Stimulated activated memory B cell treated with anti-CD40 and anti-IgM and Interleukin-4, amounts not matched to agents 10 μg/mL and 1 μg/mL and 100 μg/mL, for 72 hours (primary cell): ENCODE data around the gene KIF12.

ENCODE experiments used
- ATAC-seq: fragments of 150-1000 bp; cut with Tn5 transposase; 2 replicates; pipeline ENCODE4 v1.10.0; 2021
- H3K27ac Mint-ChIP-seq: one replicate; pipeline ENCODE4 v1.8.0; 2022; ENCODE audit warnings: mild to moderate bottlenecking, mixed read lengths
- H3K27me3 Mint-ChIP-seq: one replicate; pipeline ENCODE4 v1.8.0; 2022; ENCODE audit warnings: mixed read lengths
- H3K36me3 Mint-ChIP-seq: one replicate; pipeline ENCODE4 v1.8.0; 2022; ENCODE audit warnings: mixed read lengths
- H3K4me1 Mint-ChIP-seq: one replicate; pipeline ENCODE4 v1.8.0; 2022; ENCODE audit warnings: mixed read lengths
- H3K4me3 Mint-ChIP-seq: one replicate; pipeline ENCODE4 v1.8.0; 2022; ENCODE audit warnings: mild to moderate bottlenecking, moderate library complexity, mixed read lengths
- H3K9me3 Mint-ChIP-seq: one replicate; pipeline ENCODE4 v1.8.0; 2022; ENCODE audit warnings: mixed read lengths

Gene KIF12

GRCh38 chr9:114075602-114076001 lies 23.5 kb downstream of the KIF12 start:
- Mint-ChIP-seq H3K27me3 (peaks cover 37% of the 10 kb centered on the region), H3K9me3 (peaks cover 3% of the 10 kb centered on the region), H3K27ac (no peak overlapping the region), H3K36me3 (no peaks in the 10 kb centered on the region), H3K4me3 (no peak overlapping the region), H3K4me1 (no peaks in the 10 kb centered on the region)
- ATAC-seq: no peak

DNA sequence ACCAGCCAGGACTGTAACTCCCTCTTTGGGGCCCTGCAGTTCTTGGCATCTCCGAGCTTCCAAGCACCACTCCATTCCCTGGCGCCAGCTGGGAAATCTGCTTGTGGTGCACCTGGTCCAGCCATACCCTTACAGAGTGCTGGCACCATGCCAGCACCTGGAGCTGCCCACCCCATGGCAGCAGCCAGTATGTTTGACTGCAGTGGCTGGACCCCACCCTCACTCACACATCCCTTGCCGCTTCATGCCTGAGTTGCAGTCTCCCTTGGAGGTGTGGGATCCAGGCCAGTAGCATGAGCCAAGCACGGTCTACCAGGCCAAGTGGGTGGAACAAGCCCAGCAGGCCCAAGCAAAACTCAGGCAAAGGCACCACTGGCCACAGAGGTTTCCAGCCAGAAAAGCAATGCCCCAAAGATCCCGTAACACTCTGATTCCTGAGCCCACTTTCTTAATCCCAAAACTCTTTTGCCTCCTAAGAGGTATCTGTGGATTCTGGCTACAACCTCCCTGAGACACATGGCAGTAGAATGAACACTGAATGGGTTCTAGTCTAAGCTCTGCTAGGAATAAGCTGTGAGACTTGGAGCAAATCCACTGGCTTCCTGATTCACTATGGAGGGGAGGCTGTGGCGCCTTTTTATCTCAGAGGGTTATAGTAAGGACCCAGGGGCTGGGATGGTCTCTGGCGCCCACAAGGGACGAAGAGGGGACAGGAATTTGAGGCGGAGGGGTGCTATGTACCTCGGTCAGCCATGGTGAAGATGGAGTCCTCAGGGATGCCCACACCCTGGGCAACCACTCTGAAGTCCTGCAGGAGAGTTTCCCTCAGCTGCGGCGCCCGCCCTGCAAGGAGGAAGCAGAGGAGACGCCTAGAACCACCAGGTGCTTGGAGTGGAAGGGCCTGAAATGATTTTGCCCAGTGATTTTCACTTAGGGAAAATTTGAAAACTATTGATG lies 26.6 kb downstream of the KIF12 start:
- no peaks in the 10 kb centered on the region for H3K36me3 Mint-ChIP-seq

GRCh38 chr9:114071197-114071795 lies 27.8 kb downstream of the KIF12 start:
- Mint-ChIP-seq H3K27me3 (peaks cover 26% of the 10 kb centered on the region), H3K9me3 (peaks cover 3% of the 10 kb centered on the region), H3K4me1 (no peaks in the 10 kb centered on the region), H3K36me3 (no peaks in the 10 kb centered on the region), H3K4me3 (no peak overlapping the region), H3K27ac (no peak overlapping the region)
- ATAC-seq: no peak

More for the DNA sequence above, 26.6 kb downstream of the KIF12 start:
- H3K4me1 Mint-ChIP-seq: no peaks in the 10 kb centered on the region
- H3K27me3 Mint-ChIP-seq: peaks cover 33% of the 10 kb centered on the region
- no peak for ATAC-seq
- H3K27ac Mint-ChIP-seq: no peak overlapping the region
- H3K4me3 Mint-ChIP-seq: no peak overlapping the region
- peaks cover 3% of the 10 kb centered on the region for H3K9me3 Mint-ChIP-seq

GRCh38 chr9:114070188-114071103 lies 28.6 kb downstream of the KIF12 start:
- ATAC-seq: peak; percentile 17
- Mint-ChIP-seq H3K9me3 (peaks cover 3% of the 10 kb centered on the region), H3K27me3 (peaks cover 22% of the 10 kb centered on the region), H3K36me3 (no peaks in the 10 kb centered on the region), H3K27ac (no peak overlapping the region), H3K4me3 (no peak overlapping the region), H3K4me1 (no peaks in the 10 kb centered on the region)

DNA sequence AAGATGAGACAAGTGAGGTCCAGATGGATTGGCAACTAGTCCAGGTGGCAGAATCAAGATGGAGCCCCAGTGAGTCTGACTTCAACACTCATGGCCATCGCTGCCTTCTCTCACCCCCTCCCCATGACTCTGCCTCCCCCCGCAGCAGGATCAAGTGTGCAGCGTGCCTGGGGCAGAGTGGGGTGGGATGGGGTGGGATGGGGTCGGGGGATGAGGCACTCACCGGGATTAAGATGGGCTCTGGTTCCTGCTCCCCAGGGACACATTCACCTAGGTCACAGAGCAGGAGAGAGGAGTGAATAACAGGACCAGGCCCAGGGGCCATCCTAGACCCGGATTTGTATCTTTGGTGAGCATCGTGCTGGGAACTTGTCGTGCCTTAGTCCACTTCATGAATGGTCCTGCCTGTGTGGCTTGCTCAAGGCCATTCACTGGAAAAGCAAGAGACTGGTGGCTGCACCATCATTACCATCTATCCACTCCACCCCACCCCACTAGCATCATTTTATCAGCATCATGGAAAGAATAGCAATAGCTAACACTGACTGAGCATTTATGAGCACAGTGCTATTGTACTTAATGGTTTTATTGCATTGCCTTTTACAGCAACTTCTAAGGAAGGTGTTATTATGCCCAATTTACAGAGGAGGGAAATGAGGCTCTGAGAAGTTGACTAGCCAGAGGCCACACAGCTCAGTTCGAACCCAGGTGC lies 29.5 kb downstream of the KIF12 start:
- no peak for ATAC-seq
- Mint-ChIP-seq H3K9me3 (peaks cover 3% of the 10 kb centered on the region), H3K4me1 (no peaks in the 10 kb centered on the region), H3K36me3 (no peaks in the 10 kb centered on the region), H3K4me3 (no peak overlapping the region), H3K27me3 (peaks cover 17% of the 10 kb centered on the region), H3K27ac (no peak overlapping the region)

DNA sequence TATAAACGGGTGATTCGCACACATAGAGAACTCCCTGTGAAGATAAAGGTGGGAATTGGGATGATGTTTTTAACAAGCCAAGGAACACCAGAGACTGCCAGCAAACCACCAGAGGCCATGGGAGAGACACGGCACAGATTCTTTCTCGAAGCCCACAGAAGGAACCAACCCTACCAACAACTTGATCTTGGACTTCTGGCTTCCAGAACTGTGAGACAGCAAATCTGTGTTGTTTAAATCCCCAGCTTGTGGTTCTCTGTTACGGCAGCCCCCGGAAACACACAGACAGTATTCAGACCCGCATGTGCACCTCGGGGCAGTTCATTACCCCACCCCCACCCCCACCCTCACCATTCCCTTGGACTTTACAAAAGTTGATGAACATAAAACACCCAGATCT lies 33.8 kb downstream of the KIF12 start:
- Mint-ChIP-seq H3K4me3 (no peak overlapping the region), H3K4me1 (no peaks in the 10 kb centered on the region), H3K27me3 (peaks cover 47% of the 10 kb centered on the region), H3K27ac (no peak overlapping the region), H3K36me3 (no peaks in the 10 kb centered on the region), H3K9me3 (no peaks in the 10 kb centered on the region)
- ATAC-seq: no peak

DNA sequence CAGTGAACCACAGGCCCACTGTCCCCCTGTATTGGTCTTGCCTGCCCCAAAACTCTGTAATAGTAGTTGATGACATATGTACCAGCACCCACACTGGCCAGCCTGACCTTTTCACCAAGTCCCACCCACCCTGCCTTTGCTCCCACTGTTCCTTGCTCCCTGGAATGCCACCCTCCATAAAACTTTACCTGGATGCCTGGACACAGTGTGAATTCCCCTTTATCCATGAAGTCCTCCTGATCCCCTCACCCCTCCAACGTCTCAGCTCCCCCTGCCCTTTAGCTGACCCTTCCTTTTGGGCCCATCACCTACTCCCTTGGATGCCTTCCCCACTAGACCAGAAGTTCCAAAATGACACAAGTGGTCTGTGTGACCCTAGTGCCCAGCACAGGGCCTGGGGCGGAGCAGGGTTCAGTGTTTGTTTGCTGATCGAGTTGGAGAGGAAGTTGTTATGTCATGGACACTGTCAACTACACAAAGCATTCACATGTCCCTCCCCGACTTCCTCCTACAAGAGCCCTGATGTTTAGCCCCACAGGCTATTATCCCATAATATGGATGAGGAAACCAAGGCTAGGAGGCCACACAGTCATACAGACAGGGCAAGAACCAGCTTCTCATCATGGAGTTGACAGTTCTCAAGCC lies 37.1 kb downstream of the KIF12 start:
- no peaks in the 10 kb centered on the region for H3K4me1 Mint-ChIP-seq
- no peak for ATAC-seq
- no peaks in the 10 kb centered on the region for H3K9me3 Mint-ChIP-seq
- H3K27me3 Mint-ChIP-seq: peaks cover 53% of the 10 kb centered on the region
- no peak overlapping the region for H3K4me3 Mint-ChIP-seq
- H3K27ac Mint-ChIP-seq: no peak overlapping the region
- H3K36me3 Mint-ChIP-seq: no peaks in the 10 kb centered on the region

GRCh38 chr9:114061292-114061691 lies 37.8 kb downstream of the KIF12 start:
- peaks cover 49% of the 10 kb centered on the region for H3K27me3 Mint-ChIP-seq
- no peaks in the 10 kb centered on the region for H3K4me1 Mint-ChIP-seq
- H3K36me3 Mint-ChIP-seq: no peaks in the 10 kb centered on the region
- no peak for ATAC-seq
- no peaks in the 10 kb centered on the region for H3K9me3 Mint-ChIP-seq
- H3K27ac Mint-ChIP-seq: no peak overlapping the region
- no peak overlapping the region for H3K4me3 Mint-ChIP-seq

DNA sequence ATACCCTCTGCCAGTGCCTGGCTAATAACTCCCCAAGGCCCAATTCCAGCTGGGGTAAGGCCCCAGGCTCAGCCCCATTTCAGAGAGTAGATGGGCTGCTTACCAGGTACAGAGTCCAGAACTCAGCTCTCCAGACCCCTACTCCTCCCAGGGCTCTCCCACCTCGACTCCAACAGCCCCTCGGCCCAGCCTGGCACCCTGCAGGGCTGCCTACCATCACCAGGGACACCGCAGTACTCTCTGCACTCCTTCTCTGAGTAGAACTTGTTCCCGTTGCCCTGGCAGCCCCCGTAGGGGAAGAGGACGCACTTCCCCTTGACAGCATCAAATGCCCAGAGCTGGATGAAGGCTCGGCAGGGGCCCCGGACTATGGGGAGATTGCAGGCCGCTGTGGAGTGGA lies 38.4 kb downstream of the KIF12 start:
- Mint-ChIP-seq H3K9me3 (no peaks in the 10 kb centered on the region), H3K4me3 (no peak overlapping the region), H3K27me3 (peaks cover 44% of the 10 kb centered on the region), H3K27ac (no peak overlapping the region), H3K4me1 (no peaks in the 10 kb centered on the region), H3K36me3 (no peaks in the 10 kb centered on the region)
- ATAC-seq: no peak

DNA sequence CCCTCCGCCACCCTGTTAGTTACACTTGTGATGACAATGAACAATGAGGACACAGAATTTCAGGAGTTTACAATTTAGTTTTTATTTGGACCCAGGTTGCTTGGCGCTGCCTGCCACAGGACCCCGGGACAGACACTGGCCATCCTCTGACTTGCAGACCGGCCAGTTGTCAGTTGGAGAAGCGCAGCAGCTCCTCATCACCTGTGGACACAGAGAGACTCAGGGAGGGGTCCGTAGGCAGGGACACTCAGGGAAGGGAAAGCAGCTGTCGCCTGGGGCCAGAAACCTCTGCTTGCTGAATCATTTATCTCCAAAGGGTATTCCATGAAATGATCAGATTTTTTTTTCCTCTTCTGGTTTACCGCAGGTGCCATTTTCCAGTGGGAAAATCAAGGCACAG lies 39.0 kb downstream of the KIF12 start:
- H3K9me3 Mint-ChIP-seq: no peaks in the 10 kb centered on the region
- no peak overlapping the region for H3K27ac Mint-ChIP-seq
- peaks cover 44% of the 10 kb centered on the region for H3K27me3 Mint-ChIP-seq

GRCh38 chr9:114059047-114059803 lies 39.9 kb downstream of the KIF12 start:
- no peak overlapping the region for H3K4me3 Mint-ChIP-seq
- no peak overlapping the region for H3K27ac Mint-ChIP-seq
- ATAC-seq: no peak
- H3K36me3 Mint-ChIP-seq: no peaks in the 10 kb centered on the region
- H3K27me3 Mint-ChIP-seq: peaks cover 44% of the 10 kb centered on the region
- H3K9me3 Mint-ChIP-seq: no peaks in the 10 kb centered on the region
- no peaks in the 10 kb centered on the region for H3K4me1 Mint-ChIP-seq

More for the DNA sequence above, 39.0 kb downstream of the KIF12 start:
- Mint-ChIP-seq H3K4me3 (no peak overlapping the region), H3K36me3 (no peaks in the 10 kb centered on the region), H3K4me1 (no peaks in the 10 kb centered on the region)
- no peak for ATAC-seq

DNA sequence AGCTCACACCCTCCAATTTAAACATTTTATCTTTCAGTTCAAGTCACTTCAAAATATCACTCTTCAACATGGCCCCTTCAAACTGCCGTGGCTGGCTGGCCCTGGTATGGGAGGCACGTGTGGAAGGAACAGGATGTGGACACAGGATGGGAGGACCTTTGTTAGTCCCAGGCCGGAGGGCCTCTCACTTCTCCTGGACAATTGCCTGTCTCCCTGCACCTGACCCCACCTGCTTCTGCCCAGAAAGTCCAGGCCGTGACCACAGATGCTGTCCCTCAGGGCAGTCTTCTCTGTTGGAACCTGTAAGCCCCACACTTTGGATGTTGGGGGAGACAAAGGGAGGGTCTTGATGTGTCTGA lies 40.4 kb downstream of the KIF12 start:
- no peak overlapping the region for H3K27ac Mint-ChIP-seq
- H3K36me3 Mint-ChIP-seq: no peaks in the 10 kb centered on the region
- H3K27me3 Mint-ChIP-seq: peaks cover 40% of the 10 kb centered on the region
- H3K9me3 Mint-ChIP-seq: no peaks in the 10 kb centered on the region
- H3K4me1 Mint-ChIP-seq: no peaks in the 10 kb centered on the region
- H3K4me3 Mint-ChIP-seq: no peak overlapping the region
- no peak for ATAC-seq

DNA sequence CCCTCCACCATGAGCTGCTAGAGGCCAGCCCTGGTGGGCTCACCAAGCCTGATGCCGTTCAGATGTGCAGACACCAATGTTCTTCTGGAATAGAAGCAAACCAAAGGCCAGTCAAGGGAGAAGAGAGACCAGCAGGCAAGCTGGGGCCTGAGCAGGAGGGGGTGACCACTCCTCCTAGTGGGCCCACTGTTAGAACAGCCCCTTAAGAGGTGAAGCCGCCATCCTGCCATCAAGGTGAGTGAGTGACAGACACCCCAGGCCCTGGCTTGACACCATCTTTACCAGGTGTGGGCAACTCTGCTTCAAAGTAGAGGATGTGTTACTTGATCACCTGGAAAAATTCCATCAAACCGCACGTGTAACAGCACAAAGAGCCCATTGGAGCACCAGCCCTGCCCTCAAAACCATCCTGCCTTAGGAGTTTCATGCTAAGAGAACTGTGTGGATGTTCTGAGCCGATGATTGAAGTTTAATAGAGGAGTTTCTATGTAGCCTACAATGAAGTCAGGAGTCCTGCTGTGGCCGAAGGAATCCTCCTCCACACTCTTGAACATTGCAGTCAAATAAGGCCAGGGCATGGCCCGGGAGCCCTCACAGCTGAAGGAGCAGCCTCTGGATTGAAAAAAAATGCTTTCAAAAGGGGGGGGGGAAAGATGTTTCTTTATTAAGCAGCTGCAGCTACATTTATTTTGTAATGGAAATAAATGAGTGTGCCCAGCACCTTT lies 41.8 kb downstream of the KIF12 start:
- Mint-ChIP-seq H3K9me3 (no peaks in the 10 kb centered on the region), H3K27me3 (peaks cover 26% of the 10 kb centered on the region), H3K36me3 (no peaks in the 10 kb centered on the region), H3K4me1 (no peaks in the 10 kb centered on the region), H3K27ac (no peak overlapping the region), H3K4me3 (no peak overlapping the region)
- ATAC-seq: peak; percentile 10
